ENCODE measurements around the gene ALDH2. TPM values are rescaled to one million over a fixed set of nuclear protein-coding genes. Genes with fewer than 3 reads are reported as not detected.
"Not testable (repeated sequence)": the region's sequence is repeated elsewhere in the genome, so short reads cannot be mapped to it uniquely, and the experiment has no call there.

The ALDH2 gene
- total RNA-seq, 1 donor from 2014 or later = 0.52 TPM

GRCh38 chr12:111824312-111824711 is 57.6 kb downstream of the ALDH2 start:
- intact Hi-C loops (cut with micrococcal nuclease) = loop anchor here (5.0 kb wide), 1 partner anchor 563 kb away; no protein-coding TSS in a partner anchor

DNA sequence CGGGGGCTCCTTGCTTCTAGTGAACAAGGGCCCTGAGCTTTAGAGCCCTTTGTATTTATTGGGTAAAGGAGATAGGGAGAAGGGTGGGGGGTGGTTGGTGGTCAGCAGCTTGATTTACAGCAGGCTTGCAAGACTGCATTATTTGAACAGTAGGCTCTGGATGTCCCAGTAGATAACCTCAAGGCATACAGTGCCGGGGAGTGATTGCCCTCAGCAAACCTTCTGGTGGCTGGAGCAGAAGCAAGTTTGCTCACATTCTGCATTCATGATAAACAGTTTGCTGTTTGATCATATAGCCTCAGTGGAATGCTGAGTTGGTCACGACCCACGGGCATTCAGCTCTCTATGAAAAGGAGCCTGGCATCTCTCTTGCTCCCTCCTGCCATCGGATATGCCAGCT is 58.8 kb downstream of the ALDH2 start:
- intact Hi-C loops (cut with micrococcal nuclease) = no loop called here

DNA sequence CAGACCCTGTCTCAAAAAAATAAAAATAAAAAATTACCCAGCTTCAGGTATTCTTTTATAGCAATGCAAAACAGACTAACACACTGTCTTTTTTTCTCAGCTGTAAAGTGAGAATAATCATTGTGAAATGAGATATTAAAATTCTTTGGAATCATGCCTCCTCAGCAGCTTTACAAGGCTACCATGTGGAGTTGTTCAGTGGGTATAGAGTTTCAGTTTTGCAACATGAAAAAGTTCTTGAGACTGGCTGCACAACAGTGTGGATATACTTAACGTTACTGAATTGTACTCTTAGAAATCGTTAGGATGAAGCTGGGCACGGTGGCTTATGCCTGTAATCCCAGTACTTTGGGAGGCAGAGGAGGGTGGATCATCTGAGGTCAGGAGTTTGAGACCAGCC is 59.6 kb downstream of the ALDH2 start:
- intact Hi-C loops (cut with micrococcal nuclease) = no loop called here

DNA sequence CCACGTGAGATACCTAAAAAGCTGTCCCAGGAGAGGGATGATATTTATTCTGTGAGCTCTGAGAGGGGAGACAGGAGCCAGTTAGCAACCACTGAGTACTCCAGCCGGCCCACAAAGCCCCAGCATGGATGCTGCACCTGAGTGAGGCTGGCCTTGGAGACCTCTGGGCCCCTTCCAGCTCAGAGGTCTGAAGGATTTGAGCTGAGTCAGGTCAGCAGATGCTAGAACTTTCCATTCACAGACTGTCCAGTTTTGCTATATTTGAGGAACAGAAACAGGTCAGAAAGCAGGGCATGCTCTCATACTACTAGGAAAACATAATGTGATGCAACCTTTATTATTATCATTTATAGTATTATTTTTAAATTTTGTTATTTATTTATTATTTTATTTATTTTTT is 60.3 kb downstream of the ALDH2 start:
- intact Hi-C loops (cut with micrococcal nuclease) = no loop called here

DNA sequence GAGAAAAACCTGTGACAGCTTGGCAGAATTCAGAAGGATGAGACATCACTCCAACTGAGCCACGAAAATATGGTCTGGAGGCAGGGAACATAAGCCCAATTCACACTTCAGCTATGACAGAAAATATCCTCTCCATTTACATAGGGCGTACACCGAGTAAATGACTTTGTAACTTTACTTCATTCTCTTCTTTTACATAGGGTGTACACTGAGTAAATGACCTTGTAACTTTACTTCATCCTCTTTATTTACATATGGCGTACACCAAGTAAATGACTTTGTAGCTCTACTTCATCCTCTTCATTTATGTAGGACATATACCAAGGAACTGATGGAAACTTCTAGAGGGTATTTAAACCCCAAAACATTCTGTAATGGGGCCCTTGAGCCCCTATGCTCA is 61.2 kb downstream of the ALDH2 start:
- intact Hi-C loops (cut with micrococcal nuclease) = no loop called here

DNA sequence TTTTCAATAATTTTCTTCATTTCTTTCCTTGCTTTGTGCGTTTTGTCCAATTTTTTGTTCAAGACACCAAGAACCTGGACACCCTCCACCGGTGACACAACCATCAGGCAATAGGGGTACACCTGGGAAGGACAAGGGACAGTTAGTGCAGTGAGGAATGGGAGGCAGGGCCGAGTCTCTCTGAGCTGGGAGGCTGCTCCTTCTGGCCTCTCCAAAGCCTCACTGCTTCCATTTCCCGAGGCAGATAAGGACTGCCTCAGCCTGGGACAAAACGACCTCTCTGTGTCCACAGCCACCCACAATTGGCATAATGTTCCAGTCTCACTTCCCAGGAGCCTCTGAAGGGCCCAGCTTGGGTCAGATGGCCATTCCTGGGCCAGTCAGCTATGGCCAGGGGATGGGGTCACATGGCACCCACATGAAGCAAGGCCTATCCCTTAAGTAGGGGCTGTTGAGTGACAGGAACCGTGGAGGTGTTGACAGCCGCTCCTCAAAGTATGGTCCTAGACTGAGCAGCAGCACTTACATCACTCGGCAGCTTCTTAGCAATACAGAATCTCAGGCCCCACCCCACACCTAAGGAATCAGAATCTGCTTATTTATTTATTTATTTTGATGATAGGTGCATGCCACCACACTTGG is 61.7 kb downstream of the ALDH2 start:
- intact Hi-C loops (cut with micrococcal nuclease) = no loop called here

DNA sequence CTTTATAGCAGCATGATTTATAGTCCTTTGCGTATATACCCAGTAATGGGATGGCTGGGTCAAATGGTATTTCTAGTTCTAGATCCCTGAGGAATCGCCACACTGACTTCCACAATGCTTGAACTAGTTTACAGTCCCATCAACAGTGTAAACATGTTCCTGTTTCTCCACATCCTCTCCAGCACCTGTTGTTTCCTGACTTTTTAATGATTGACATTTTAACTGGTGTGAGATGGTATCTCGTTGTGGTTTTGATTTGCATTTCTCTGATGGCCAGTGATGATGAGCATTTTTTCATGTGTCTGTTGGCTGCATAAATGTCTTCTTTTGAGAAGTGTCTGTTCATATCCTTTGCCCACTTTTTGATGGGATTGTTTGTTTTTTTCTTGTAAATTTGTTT is 62.9 kb downstream of the ALDH2 start:
- intact Hi-C loops (cut with micrococcal nuclease) = not testable (repeated sequence)

DNA sequence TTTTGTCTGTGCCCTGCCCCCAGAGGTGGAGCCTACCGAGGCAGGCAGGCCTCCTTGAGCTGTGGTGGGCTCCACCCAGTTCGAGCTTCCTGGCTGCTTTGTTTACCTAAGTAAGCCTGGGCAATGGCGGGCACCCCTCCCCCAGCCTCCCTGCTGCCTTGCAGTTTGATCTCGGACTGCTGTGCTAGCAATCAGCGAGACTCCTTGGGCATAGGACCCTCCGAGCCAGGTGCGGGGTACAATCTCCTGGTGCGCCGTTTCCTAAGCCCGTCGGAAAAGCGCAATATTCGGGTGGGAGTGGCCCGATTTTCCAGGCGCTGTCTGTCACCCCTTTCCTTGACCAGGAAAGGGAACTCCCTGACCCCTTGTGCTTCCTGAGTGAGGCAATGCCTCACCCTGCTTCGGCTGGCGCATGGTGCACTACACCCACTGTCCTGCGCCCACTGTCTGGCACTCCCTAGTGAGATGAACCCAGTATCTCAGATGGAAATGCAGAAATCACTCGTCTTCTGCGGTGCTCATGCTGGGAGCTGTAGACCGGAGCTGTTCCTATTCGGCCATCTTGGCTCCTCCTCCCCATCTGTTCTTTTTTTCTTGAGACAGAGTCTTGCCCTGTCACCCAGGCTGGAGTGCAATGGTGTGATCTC is 68.1 kb downstream of the ALDH2 start:
- intact Hi-C loops (cut with micrococcal nuclease) = not testable (repeated sequence)

DNA sequence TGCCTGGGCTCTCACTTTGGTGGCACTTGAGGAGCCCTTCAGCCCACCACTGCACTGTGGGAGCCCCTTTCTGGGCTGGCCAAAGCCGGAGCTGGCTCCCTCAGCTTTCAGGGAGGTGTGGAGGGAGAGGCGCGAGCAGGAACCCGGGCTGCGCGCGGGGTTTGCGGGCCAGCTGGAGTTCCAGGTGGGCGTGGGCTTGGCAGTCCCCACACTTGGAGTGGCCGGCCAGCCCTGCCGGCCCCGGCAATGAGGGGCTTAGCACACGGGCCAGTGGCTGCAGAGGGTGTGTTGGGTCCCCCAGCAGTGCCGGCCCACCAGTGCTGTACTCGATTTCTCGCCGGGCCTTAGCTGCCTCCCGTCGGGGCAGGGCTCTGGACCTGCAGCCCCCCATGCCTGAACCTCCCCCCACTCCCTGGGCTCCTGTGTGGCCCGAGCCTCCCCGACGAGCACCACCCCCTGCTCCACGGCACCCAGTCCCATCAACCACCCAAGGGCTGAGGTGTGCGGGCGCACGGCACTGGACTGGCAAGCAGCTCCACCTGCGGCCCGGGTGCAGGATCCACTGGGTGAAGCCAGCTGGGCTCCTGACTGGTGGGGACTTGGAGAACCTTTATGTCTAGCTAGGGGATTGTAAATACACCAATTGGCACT is 68.9 kb downstream of the ALDH2 start:
- intact Hi-C loops (cut with micrococcal nuclease) = not testable (repeated sequence)

DNA sequence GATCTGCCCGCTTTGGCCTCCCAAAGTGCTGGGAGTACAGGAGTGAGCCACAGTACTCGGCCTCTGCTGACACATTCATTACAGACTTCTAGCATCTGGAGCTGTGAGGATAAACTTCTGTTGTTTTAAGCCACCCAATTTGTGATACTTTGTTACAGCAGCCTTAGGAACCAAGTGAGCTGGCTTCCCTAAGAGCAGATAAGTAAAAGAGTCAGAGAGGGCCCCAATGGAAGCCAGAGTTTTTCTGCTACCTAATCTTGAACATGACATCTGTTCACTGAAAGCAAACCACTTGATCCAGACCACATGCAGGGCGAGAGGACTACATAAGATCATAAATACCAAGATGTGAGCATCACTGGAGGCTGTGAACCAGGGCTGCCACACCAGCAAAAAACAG is 71.6 kb downstream of the ALDH2 start:
- intact Hi-C loops (cut with micrococcal nuclease) = no loop called here

GRCh38 chr12:111840807-111841206 is 74.1 kb downstream of the ALDH2 start:
- intact Hi-C loops (cut with micrococcal nuclease) = loop anchor here (2.0 to 10.0 kb wide), 4 partner anchors 244 to 1439 kb away; partner anchors contain the start of genes ANAPC7, ATXN2, HECTD4 and PTPN11

DNA sequence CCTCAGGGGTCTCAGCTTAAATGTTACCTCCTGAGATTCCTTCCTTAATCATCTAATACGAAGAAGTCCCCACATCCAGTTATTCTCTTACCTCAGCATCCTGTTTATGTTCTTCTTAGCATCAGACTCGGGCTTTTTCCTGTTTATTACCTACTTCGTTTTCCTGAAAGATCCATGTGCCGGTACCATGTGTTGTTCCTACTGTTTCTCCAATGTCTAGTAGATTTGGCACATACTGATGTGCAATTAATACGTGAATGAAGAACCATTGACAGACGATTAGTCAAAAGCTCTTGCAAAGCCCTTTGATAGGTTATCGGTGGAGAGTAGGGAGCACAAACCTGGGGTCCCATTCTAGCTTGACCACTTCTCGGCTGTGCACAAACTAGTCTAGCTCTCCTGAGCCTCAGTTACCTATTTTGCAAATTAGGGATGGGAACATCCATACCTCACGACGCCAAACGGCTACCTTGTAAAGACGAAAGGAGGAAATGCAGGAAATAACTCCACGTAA is 74.6 kb downstream of the ALDH2 start:
- intact Hi-C loops (cut with micrococcal nuclease) = loop anchor here (2.0 to 10.0 kb wide), 4 partner anchors 244 to 1439 kb away; partner anchors contain the start of genes ANAPC7, ATXN2, HECTD4 and PTPN11

DNA sequence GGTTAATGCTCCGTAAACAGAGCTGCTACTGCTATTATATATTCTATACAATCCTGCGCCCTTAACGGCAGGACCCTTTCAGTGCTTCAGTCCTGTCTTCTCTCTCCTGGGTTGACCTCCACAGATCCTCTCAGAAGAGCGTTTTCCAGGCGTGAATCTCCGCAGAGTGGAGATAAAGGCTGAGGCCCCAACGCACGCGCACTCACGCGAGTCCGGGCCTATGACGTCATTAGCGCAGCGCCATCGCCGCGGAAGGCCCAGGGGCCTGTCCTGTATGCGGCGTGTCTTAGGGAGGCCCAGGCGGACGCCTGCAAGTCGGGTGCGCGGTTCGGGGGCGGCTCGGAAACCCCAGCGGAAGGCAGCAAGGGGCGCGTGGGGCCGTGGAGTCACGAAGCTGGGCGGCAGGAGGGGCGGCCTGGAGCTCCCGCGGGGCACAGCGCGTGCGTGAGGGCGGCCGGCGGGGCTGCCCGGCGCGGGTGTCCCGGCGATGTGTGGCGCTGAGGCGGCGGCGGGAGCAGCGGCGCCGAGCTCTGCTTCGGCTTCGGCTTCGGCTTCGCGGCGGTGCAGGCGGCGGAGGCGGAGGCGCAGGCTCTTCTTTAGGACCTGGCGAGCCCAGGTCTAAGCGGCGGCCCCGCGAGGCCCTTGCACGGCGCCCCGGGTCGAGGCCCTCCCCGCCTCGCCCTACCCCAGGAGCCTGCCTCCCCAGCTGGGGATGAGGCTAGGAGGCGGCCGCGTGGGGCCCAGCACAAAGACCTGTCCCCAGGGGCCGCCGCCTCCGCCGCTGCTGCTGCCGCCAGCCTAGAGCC is 75.2 kb downstream of the ALDH2 start, which contains the start of gene MAPKAPK5:
TSS of gene MAPKAPK5 (plus strand) at position 479 of the 806 bp plus-strand sequence. CDS start 506 bp downstream, outside the sequence.
- intact Hi-C loops (cut with micrococcal nuclease) = loop anchor here (1.0 to 10.0 kb wide), 7 partner anchors 156 to 1440 kb away; partner anchors contain the start of genes ACAD10, ANAPC7, ATXN2 and ERP29

DNA sequence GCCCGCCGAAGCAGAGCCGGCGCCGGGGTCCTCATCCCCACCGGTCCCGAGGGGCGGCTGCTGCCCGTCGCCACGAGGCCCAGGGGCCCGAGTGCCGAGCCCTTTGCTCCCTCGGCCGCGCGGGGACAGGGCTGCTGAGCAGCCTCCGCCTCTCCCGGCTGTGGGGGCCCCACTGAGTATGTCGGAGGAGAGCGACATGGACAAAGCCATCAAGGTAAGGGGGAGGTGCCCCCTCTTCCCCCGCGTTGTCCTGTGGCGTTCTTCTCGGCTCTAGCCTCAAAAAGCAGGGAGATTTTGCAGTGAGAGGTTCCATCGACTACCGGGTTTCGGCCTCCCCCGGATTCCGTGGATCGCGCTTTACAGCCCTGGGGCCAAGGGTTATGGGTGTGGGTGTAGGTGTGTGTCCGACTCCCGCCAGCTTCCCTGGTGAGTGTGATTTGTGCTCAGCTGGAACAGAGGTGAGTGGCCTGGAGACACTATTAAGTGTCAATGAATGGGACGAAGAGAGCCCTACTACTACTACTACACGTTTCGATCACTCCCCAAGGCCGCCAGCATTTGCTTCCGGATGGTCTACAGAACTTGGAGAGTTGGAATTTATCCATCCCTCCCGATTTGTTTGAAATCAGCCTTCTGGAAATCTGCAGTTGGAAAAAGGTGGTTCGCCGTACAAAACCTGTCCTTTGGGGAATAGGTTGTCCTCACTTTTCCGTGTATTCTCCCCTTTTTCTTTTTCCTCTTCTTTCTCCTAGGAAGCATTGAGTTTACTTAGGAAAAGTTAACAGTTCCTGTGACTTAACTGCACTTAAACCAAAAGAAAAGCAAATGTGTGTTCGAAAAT is 76.0 kb downstream of the ALDH2 start:
- intact Hi-C loops (cut with micrococcal nuclease) = loop anchor here (1.0 to 10.0 kb wide), 6 partner anchors 156 to 1440 kb away; partner anchors contain the start of genes ACAD10, ANAPC7, ATXN2 and ERP29

GRCh38 chr12:111846016-111846415 is 79.3 kb downstream of the ALDH2 start:
- intact Hi-C loops (cut with micrococcal nuclease) = loop anchor here (10.0 kb wide), 1 partner anchor 539 kb away; the partner anchor contains the start of gene HECTD4

GRCh38 chr12:111850526-111850925 is 83.8 kb downstream of the ALDH2 start:
- intact Hi-C loops (cut with micrococcal nuclease) = no loop called here

DNA sequence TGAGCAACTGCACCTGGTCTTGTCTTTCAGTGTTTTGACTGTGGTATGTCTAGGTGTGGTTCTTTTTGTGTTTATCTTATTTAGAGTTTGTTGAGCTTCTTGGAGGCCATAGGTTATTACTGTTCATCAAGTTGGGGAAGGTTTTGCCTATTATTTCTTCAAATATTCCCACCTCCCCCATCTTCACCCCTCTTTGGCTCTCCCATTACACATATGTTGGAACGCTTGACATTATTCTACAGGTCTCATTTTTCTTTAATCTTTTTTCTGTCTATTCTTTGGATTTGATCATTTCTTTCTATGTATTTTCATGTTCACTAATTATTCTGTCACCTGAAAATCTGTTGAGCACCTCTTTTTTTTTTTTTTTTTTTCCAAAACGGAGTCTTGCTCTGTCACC is 91.5 kb downstream of the ALDH2 start:
- intact Hi-C loops (cut with micrococcal nuclease) = no loop called here

DNA sequence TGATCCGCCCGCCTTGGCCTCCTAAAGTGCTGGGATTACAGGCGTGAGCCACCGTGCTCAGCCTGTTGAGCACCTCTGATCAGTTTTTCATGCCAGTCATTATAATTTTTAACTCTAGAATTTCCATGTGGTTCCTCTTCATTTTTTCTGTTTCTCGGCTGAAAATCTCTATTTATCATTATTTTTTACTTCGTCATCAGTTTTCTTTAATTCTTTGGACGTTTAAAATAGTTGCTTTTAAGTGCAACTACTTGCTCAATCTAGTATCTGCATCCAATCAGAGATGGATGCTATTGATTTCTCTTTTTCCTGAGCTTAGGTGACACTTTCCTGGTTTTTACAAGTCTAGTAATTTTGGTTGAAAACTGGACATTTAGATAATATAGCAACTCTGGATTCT is 92.0 kb downstream of the ALDH2 start:
- intact Hi-C loops (cut with micrococcal nuclease) = no loop called here

GRCh38 chr12:111864913-111865312 is 98.2 kb downstream of the ALDH2 start:
- intact Hi-C loops (cut with micrococcal nuclease) = no loop called here
